GM12878 (cell line): Measurements from ENCODE around the gene N4BP2L2. TPM values are rescaled to one million over a fixed set of nuclear protein-coding genes. Genes with fewer than 3 reads are reported as not detected.

Experiments used
- ATAC-seq: fragments of 200-7000 bp; cut with Tn5 transposase; 3 replicates; pipeline ENCODE4 v1.9.1; 2020; ENCODE audit warnings: mild to moderate bottlenecking, moderate library complexity
- BruUV-seq: library from RNA; stranded (reverse); fragments of 400-500 nt; replicated peaks from 2 replicates; lab custom pipeline; 2021; lab: Mats Ljungman, UMichigan
- CTCF ChIA-PET: fragments of 300-600 bp; sonication (Branson Sonifier 250); formaldehyde crosslinking; extraction: SDS; loops from one replicate; lab custom pipeline; 2021; ENCODE audit warnings: inconsistent platforms; lab: Yijun Ruan, JAX
- POLR2A ChIA-PET: fragments of 350-600 bp; formaldehyde crosslinking; extraction: SDS; loops from one replicate; lab custom pipeline; 2021; ENCODE audit warnings: inconsistent platforms; lab: Charles Lee
- RAD21 ChIA-PET: fragments of 300-600 bp; sonication (Branson Sonifier 250); formaldehyde crosslinking; loops from one replicate; lab custom pipeline; 2023; ENCODE audit warnings: antibody characterized with exemption; ENCODE audit not compliant: unreplicated experiment; lab: Charles Lee
- SMC1A ChIA-PET: fragments of 300-600 bp; sonication (Branson Sonifier 250); formaldehyde crosslinking; loops from one replicate; lab custom pipeline; 2023; ENCODE audit not compliant: unreplicated experiment, uncharacterized antibody; lab: Charles Lee
- DNase-seq: peaks from one replicate; pipeline ENCODE4 v3.0.0-alpha.2; 2011; ENCODE audit warnings: low read depth, low spot score
- FAIRE-seq: peaks from 3 replicates; lab custom pipeline; 2011; peaks lifted over from hg19 to GRCh38; lab: Jason Lieb, UNC
- H2AFZ ChIP-seq: 2 replicates; pipeline ENCODE4 v1.6.0; 2011; ENCODE audit warnings: low read depth, low read length, control low read depth; ENCODE audit not compliant: control insufficient read depth
- H3K27ac ChIP-seq: 2 replicates; pipeline ENCODE4 v1.5.1; 2011; ENCODE audit warnings: control low read depth; ENCODE audit not compliant: control insufficient read depth, insufficient read depth
- H3K27me3 ChIP-seq, 2 experiments: replicated peaks in 1 of 2; 2 replicates each; pipeline versions ENCODE4 v1.6.0 to v1.6.1; 2011; ENCODE audit warnings: low read length in 1 of 2; ENCODE audit not compliant: control insufficient read depth in 2 of 2, insufficient read depth in 2 of 2
- H3K36me3 ChIP-seq, 2 experiments: 2 replicates each; pipeline ENCODE4 v1.5.1; 2011; ENCODE audit warnings: low read length in 1 of 2; ENCODE audit not compliant: control insufficient read depth in 2 of 2, insufficient read depth in 2 of 2
- H3K4me1 ChIP-seq: 2 replicates; pipeline ENCODE4 v1.6.1; 2011; ENCODE audit warnings: mild to moderate bottlenecking, low read length, moderate library complexity, mixed read lengths; ENCODE audit not compliant: control insufficient read depth, insufficient read depth
- H3K4me2 ChIP-seq: 2 replicates; pipeline ENCODE4 v1.6.0; 2011; ENCODE audit warnings: control low read depth; ENCODE audit not compliant: control insufficient read depth, insufficient read depth
- H3K4me3 ChIP-seq: fragments of 200-600 bp; sonication (generic); 2 replicates; pipeline ENCODE4 v1.5.1; 2016
- H3K79me2 ChIP-seq: 2 replicates; pipeline ENCODE4 v1.6.0; 2011; ENCODE audit warnings: low read length; ENCODE audit not compliant: control insufficient read depth, insufficient read depth
- H3K9ac ChIP-seq: 2 replicates; pipeline ENCODE4 v1.8.0; 2011; ENCODE audit warnings: low read length, control low read depth, mixed read lengths; ENCODE audit not compliant: control insufficient read depth, insufficient read depth
- H3K9me3 ChIP-seq: replicated peaks from 3 replicates; pipeline ENCODE4 v1.5.1; 2011; ENCODE audit warnings: mild to moderate bottlenecking, low read length; ENCODE audit not compliant: control insufficient read depth, insufficient read depth
- H4K20me1 ChIP-seq: 2 replicates; pipeline ENCODE4 v1.6.0; 2011; ENCODE audit not compliant: control insufficient read depth, insufficient read depth
- ATF2 ChIP-seq: IDR thresholded peaks from 2 replicates; pipeline ENCODE4 v1.6.1; 2012; ENCODE audit warnings: low read length, inconsistent platforms
- ATF3 ChIP-seq: IDR thresholded peaks from 2 replicates; pipeline ENCODE4 v1.6.1; 2011; ENCODE audit warnings: low read depth, mild to moderate bottlenecking, low read length, moderate library complexity, borderline replicate concordance; ENCODE audit errors: extremely low read depth
- HCFC1 ChIP-seq: fragments of 150-350 bp; IDR thresholded peaks from 2 replicates; pipeline ENCODE4 v1.6.1; 2014; ENCODE audit warnings: low read length
- KAT2A ChIP-seq: conservative IDR thresholded peaks from 2 replicates; pipeline ENCODE4 v1.6.1; 2011; ENCODE audit warnings: low read depth, low read length; ENCODE audit not compliant: control insufficient read depth
- LARP7 ChIP-seq: fragments of 450-650 bp; IDR thresholded peaks from 2 replicates; pipeline ENCODE4 v1.6.1; 2017; ENCODE audit warnings: mild to moderate bottlenecking
- NR2C1 ChIP-seq: fragments of 450-650 bp; IDR thresholded peaks from 2 replicates; pipeline ENCODE4 v1.6.1; 2017; ENCODE audit warnings: antibody characterized with exemption, mild to moderate bottlenecking, moderate library complexity
- RAD51 ChIP-seq: fragments of 450-650 bp; IDR thresholded peaks from 2 replicates; pipeline ENCODE4 v1.6.1; 2016; ENCODE audit warnings: moderate library complexity, mild to moderate bottlenecking, inconsistent platforms
- REST ChIP-seq: IDR thresholded peaks from 2 replicates; pipeline ENCODE4 v1.6.1; 2012; ENCODE audit warnings: mild to moderate bottlenecking, low read depth, low read length
- RFX5 ChIP-seq: IDR thresholded peaks from 2 replicates; pipeline ENCODE4 v1.6.1; 2011; ENCODE audit warnings: low read depth, low read length, improper control_type of control experiment
- STAT1 ChIP-seq: fragments of 450-650 bp; conservative IDR thresholded peaks from 2 replicates; pipeline ENCODE4 v1.6.1; 2014; ENCODE audit warnings: antibody characterized with exemption, mild to moderate bottlenecking
- SUPT20H ChIP-seq: IDR thresholded peaks from 2 replicates; pipeline ENCODE4 v1.6.1; 2011; ENCODE audit warnings: low read depth, mild to moderate bottlenecking, low read length, moderate library complexity, borderline replicate concordance; ENCODE audit not compliant: control insufficient read depth
- TCF12 ChIP-seq: IDR thresholded peaks from 2 replicates; pipeline ENCODE4 v1.6.1; 2011; ENCODE audit warnings: low read depth, mild to moderate bottlenecking, low read length
- ZBTB4 ChIP-seq: fragments of 450-650 bp; formaldehyde crosslinking; IDR thresholded peaks from 2 replicates; pipeline ENCODE4 v1.4.0; 2022; ENCODE audit warnings: mild to moderate bottlenecking, moderate library complexity
- ZNF274 ChIP-seq: IDR thresholded peaks from one replicate; pipeline ENCODE4 v1.8.0; 2011; ENCODE audit not compliant: insufficient read length, insufficient read depth
- WGBS: methylation state at CpG from one replicate; pipeline ENCODE4 v1.1.6; 2016; ENCODE audit warnings: low lambda C conversion rate; ENCODE audit not compliant: insufficient replicate concordance, insufficient coverage; ENCODE audit errors: missing lambda C conversion rate; 5-methylcytosine and 5-hydroxymethylcytosine counted together
- in situ Hi-C: fragments of 300-500 bp; cut with MboI; formaldehyde crosslinking; loops from 9 replicates; pipeline ENCODE4 v1.14.3; 2018; ENCODE audit warnings: mixed read lengths
- intact Hi-C: fragments of 100-400 bp; cut with micrococcal nuclease; formaldehyde crosslinking; loops from one replicate; pipeline ENCODE4 v1.14.2; 2022; ENCODE audit not compliant: unreplicated experiment
- polyA plus RNA-seq, 11 experiments: library from polyadenylated mRNA; depleted of rRNA in 4 of 11; unstranded in 6 of 11; stranded (reverse) in 5 of 11; fragments of >200 nt; fragmentation: Nextera tagmentation in 4 of 11; fragmentation: Illumina TruSeq in 1 of 11; extraction: Ambion mirVana in 4 of 11; extraction: Trizol in 1 of 11; gene quantifications; 1 replicate in 1 of 11; 2 replicates in 10 of 11; pipeline versions ENCODE4 v1.2.1 to v1.2.3, GENCODE V29; 2011 to 2016; ENCODE audit warnings: inconsistent platforms in 2 of 11, missing spikeins in 2 of 11, low read depth in 1 of 11
- total RNA-seq, 4 experiments: library from RNA; depleted of rRNA in 3 of 4; stranded (reverse); fragments of >200 nt in 3 of 4; fragmentation: Illumina TruSeq in 1 of 4; extraction: Trizol in 1 of 4; gene quantifications; 2 replicates each; pipeline versions ENCODE4 v1.2.1 to v1.2.3, GENCODE V29; 2013 to 2021

Gene N4BP2L2
- total and polyA plus RNA-seq, 10 of the 15 experiments (the other 5 are each of a cell fraction or from before 2014, with no cell fraction given): 41.7 to 87.1 (median 61.2) TPM

GRCh38 chr13:32515246-32515645 is 23.3 kb downstream of the N4BP2L2 start:
- no peak overlapping the region for H3K27ac ChIP-seq
- H3K4me2 ChIP-seq: no peak overlapping the region
- no TSS peak for BruUV-seq
- ATAC-seq (no peak), DNase-seq (no peak), FAIRE-seq (no peak)
- no peak overlapping the region for H3K4me3 ChIP-seq
- ChIA-PET SMC1A (interaction anchor here (0.9 to 1.5 kb wide), 3 partner anchors 12 to 66 kb away, joined by 3 read pairs; no protein-coding TSS in a partner anchor), CTCF (interaction anchor here (1.8 kb wide), 1 partner anchor 66 kb away, joined by 5 read pairs; no protein-coding TSS in a partner anchor), RAD21 (no interaction called here), POLR2A (no interaction called here)
- no peaks in the 10 kb centered on the region for H3K9me3 ChIP-seq
- WGBS: 100% methylated on average over 3 of the region's 3 CpGs
- H4K20me1 ChIP-seq: no peaks in the 10 kb centered on the region
- no peaks in the 10 kb centered on the region for H3K27me3 ChIP-seq
- H3K9ac ChIP-seq: no peak overlapping the region
- peaks cover 0 to 17% of the 10 kb centered on the region in 2 experiments; a peak in 2 of 4 replicates for H3K36me3 ChIP-seq
- intact Hi-C loops: no loop called here
- H3K4me1 ChIP-seq: no peaks in the 10 kb centered on the region
- no peaks in the 10 kb centered on the region for H3K79me2 ChIP-seq
- in situ Hi-C loops: no loop called here
- H2AFZ ChIP-seq: no peak overlapping the region
- no peak for TF ChIP-seq STAT1
- TF ChIP-seq ZNF274: no peak
- TF ChIP-seq HCFC1: no peak
- no peak for TF ChIP-seq RFX5
- no peak for TF ChIP-seq SUPT20H
- TF ChIP-seq KAT2A: no peak
- TF ChIP-seq ZBTB4 (CRISPR knock-in tag): no peak
- TF ChIP-seq ATF3: no peak
- no peak for TF ChIP-seq NR2C1
- no peak for TF ChIP-seq LARP7
- TF ChIP-seq REST: no peak
- no peak for TF ChIP-seq ATF2
- TF ChIP-seq RAD51: no peak
- TF ChIP-seq TCF12: no peak
